Activated T-cell treated with anti-CD3 and anti-CD28 coated beads, Interleukin-2, amount 50 U/mL, for 1 hour (primary cell): ENCODE results near the gene FSD1.
A peak's percentile ranks its signal among the peaks of the same experiment; 100 is the strongest.
"Not testable (repeated sequence)": the region's sequence is repeated elsewhere in the genome, so short reads cannot be mapped to it uniquely, and the experiment has no call there.

Experiments used
- DNase-seq: peaks from one replicate; pipeline ENCODE4 v3.0.0-alpha.2; 2020

Gene FSD1

GRCh38 chr19:4347521-4347920 is 43.1 kb downstream of the FSD1 start:
- DNase-seq = no peak

DNA sequence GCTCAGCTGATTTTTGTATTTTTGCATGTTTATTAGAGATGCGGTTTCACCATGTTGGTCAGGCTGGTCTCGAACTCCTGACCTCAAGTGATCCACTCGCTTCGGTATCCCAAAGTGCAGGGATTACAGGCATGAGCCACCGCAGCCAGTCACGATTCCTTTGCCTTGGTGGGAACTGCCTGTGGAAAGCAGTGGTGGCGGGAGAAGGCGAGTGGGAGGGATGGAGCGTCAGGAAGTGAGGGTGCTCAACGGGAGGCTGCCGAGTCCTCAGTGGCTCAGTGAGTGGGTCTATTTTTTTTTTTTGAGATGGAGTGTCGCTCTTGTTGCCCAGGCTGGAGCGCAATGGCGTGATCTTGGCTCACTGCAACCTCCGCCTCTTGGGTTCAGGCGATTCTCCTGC is 44.8 kb downstream of the FSD1 start:
- not testable (repeated sequence) for DNase-seq

DNA sequence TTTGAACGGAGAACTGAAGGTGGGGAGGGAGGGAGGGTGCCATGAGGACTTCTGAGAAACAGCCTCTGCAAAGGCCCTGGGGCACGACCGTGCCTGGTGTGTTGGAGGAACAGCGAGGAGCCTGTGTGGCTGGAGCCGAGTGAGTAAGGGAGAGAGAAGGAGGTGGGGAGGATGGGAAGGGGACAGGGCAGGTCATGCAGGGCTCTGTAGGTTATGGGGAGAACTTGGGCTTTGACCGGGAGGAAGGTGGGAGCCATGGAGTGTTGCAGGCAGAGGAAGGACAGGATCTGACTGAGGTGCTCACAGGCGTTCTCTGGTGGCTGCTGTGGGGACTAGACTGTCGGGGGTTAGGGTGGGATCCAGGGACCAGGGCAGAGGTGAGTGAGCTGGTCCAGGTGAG is 45.7 kb downstream of the FSD1 start:
- DNase-seq = no peak

DNA sequence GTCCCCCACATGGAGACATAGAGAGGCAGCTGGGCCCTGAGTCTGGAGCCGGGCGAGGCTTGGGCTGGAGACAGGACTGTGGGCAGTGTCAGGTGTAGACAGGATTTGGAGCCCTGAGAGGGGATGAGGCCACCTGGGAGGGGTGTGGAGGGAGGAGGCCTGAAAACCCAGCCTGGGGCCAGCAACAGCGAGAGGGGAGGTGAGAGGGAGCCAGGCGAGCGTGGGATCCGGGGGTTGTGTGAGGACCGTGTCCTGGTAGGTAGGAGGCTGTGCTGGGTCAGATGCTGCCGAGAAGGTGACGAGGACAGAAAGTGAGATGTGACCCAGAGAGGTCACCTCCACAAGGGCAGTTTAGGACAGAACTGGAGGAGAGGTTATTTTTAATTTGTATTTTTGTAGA is 46.3 kb downstream of the FSD1 start:
- DNase-seq = no peak

- peak; percentile 68 for DNase-seq
Observed at GRCh38 chr19:4352701-4353121, 48.3 kb downstream of the FSD1 start.

GRCh38 chr19:4354282-4354681 is 49.9 kb downstream of the FSD1 start:
- DNase-seq = no peak

- DNase-seq = no peak
Observed at GRCh38 chr19:4354897-4355296, 50.5 kb downstream of the FSD1 start.

DNA sequence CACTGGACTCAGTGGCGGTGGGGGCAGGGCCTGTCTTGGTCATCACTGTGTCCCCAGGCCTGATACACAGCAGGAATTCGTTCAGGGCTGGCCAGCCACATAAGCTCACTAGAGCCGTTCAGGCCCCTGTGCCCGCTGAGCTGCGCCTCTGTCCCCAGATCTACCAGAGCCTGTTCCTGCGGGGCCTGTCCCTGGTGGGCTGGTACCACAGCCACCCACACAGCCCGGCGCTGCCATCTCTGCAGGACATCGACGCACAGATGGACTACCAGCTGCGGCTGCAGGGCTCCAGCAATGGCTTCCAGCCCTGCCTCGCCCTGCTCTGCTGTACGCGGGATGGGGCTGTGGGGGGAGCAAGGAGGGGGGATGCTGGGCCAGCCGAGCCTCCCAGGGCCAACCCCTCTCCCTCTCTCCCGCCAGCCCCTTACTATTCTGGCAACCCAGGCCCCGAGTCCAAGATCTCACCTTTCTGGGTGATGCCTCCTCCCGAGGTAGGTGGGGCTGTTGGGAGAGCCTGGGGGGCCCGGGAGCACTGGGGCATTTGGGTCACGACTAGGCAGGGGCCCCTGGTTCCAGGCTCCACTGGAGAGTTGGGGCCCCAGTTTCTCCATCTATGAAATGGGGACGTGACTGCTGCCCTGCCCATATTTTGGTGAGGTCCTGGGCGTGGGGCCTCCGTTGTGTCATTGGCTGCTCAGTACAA is 52.8 kb downstream of the FSD1 start:
- DNase-seq = no peak

- DNase-seq = no peak
Observed at GRCh38 chr19:4357921-4358326, 53.5 kb downstream of the FSD1 start.

GRCh38 chr19:4358709-4359626 is 54.6 kb downstream of the FSD1 start:
- DNase-seq = no peak

DNA sequence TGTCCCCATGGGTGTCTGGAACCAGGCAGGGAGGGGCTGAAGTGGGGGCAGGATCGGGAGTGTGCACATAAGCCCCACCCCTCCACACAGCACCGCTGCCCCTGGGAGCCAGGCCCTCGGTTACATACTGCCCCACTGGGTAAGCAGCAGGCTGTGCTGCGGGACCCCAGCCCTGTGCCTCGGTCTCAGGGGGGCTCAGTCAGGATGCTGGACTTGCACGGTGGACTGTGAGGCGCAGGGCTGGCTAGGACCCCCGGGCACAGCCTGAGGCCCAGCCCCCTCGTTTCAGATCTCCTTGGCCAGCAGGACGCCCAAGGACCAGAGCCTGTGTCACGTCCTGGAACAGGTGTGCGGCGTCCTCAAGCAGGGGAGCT is 55.2 kb downstream of the FSD1 start:
- DNase-seq = no peak

- no peak for DNase-seq
Observed at GRCh38 chr19:4360081-4360569, 55.7 kb downstream of the FSD1 start.

DNA sequence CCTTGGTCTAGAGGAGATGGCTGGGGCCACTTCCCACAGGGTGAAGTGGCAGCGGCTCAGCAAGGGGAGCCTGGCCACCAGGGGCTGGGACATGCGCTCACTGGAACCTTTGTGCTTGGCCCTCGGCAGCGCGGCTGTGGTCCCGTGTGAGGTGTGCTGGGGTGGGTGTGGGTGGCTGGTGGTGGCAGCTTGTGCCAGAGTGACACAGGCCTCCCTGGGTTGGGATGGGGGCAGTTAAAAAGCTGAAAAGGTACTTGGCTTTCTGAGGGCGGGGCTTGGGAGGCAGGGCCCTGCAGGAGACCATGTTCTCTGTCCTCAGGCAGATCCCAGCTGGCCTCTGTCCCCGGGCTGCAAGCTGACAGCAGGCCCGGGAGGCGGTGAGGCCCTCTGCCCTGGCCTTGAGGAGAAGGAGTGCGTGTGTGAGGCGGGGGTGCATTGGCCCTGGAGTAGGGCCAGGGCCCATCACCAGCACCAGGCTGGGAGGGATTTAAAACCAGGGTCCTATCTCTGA is 56.3 kb downstream of the FSD1 start:
- no peak for DNase-seq

DNA sequence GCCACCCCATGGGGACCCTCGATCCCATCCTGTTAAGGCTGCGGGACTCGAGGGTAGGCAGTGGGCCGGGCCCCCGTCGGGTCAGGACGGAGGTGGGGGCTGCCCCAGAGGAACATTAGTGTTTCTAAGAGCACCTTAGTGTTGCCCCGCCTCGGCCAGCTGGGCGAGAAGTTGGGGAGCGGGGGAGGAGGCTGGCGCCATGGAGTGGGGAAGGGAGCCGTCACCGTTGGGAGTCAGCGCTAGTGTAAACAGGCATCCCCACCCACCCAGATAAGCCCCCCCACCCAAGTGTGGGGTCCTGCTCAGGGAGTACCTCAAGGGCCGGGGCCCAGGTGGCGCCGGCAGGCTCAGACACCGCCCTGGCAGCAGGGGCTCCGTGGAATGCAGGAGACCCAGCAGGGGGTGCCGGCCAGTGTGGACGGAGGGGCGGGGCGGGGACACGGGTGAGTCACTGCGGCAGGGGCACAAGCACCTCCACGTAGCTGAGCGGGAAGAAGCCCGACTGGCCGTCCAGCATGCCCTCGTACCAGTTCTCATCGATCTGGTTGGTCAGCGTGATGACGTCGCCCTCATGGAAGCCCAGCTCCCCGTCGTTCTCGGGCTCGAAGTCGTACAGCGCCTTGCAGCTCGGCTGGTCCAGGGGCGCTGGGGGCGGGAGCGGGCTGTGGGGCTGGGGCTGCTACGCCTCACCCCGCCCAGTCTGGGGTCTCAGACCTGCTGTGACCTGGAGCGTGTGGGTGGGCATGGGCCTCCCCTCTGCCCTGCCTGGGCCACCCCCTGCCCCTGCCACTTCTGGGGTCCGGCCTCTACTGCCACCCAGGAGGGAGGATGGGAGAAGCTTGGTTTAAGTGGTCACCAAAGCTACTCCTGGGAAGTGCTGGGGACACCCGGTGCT is 57.0 kb downstream of the FSD1 start:
- no peak for DNase-seq

GRCh38 chr19:4362101-4362828 is 57.9 kb downstream of the FSD1 start:
- no peak for DNase-seq

- no peak for DNase-seq
Observed at GRCh38 chr19:4362831-4363545, 58.6 kb downstream of the FSD1 start.

GRCh38 chr19:4363571-4364304 is 59.3 kb downstream of the FSD1 start:
- no peak for DNase-seq

DNA sequence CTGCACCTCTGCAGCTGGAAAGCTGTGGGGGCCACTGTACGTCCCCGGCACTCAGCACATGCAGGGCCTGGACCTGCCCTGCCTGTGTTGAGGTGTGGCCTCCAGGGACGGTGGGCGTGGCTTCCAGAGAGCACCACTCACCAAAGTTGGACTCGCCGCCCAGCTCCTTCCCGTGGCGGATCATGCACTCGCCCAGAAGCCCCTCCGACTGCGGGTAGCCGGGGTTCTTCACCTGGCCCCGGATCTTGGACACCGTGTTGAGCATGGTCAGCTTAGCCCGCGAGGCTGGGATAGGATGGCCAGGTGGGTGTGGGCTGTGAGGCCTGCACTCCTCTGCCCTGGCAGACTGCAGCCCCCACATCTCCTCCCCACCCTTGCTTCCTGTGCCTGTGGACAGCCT is 60.9 kb downstream of the FSD1 start:
- DNase-seq = no peak

- DNase-seq = no peak
Observed at GRCh38 chr19:4365791-4366665, 61.6 kb downstream of the FSD1 start.
